ENCODE data around the gene HMX1.

GRCh38 chr4:8915201-8916200 lies 43.9 kb upstream of the HMX1 start:
- TF ChIP-seq POLR2AphosphoS5 (IDR thresholded peaks at IDR 0.05): no peak
- TF ChIP-seq, protein P1, sequence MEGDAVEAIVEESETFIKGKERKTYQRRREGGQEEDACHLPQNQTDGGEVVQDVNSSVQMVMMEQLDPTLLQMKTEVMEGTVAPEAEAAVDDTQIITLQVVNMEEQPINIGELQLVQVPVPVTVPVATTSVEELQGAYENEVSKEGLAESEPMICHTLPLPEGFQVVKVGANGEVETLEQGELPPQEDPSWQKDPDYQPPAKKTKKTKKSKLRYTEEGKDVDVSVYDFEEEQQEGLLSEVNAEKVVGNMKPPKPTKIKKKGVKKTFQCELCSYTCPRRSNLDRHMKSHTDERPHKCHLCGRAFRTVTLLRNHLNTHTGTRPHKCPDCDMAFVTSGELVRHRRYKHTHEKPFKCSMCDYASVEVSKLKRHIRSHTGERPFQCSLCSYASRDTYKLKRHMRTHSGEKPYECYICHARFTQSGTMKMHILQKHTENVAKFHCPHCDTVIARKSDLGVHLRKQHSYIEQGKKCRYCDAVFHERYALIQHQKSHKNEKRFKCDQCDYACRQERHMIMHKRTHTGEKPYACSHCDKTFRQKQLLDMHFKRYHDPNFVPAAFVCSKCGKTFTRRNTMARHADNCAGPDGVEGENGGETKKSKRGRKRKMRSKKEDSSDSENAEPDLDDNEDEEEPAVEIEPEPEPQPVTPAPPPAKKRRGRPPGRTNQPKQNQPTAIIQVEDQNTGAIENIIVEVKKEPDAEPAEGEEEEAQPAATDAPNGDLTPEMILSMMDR (IDR thresholded peaks at IDR 0.05): no peak
